VCaP (cell line): Measurements from ENCODE around the gene STK38L.

Experiments
- H3K27ac ChIP-seq: fragments of 450-650 bp; 2 replicates; pipeline ENCODE4 v1.5.1; 2017
- TF ChIP-seq, protein P1 (sequence below): fragments of 450-650 bp; conservative IDR thresholded peaks from 2 replicates; pipeline ENCODE4 v1.5.1; 2017; ENCODE audit warnings: mild to moderate bottlenecking, moderate library complexity

STK38L gene

DNA sequence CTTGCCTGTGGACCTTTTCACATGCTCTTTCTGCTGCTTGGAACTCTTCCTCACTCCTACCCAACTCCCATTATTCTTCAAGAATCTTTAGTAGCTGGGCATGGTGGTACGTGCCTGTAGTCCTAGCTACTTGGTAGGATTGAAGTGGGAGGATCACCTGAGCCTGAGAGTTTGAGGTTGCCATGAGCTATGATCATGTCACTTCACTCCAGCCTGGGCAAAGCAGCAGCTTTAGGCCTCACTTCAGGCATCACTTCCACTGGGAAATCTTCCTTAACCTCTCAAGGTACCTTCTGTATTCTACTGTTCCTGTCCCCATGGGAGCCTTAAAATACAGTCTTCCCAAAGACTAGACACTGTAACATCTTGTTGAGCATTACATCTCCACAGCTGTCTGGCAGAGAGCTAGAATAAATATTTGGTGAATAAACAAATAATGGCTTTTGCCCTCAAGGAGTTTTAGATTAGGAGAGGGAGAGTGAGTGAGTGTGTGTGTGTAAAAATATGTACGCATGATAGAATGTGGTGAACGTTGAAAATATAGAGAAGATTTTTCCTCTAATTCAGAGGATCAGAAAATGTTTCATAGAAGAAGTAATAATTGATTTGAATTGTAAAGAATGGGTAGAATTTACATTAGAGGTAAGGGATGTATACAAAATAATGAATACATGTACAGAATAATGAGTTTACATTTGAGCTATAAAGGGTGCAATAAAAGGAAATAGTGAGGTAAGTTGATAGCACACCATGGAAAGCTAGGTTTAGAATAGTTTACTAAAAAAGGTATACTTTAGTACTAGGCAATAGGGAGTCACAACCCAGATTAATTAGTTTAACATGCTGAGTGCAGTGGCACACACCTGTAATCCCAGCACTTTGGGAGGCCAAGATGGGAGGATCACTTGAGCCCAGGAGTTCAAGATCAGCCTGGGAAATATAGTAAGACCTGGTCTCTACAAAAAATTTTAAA lies 59.3 kb downstream of the STK38L start:
- no peak overlapping the region for H3K27ac ChIP-seq
- TF ChIP-seq, protein P1, sequence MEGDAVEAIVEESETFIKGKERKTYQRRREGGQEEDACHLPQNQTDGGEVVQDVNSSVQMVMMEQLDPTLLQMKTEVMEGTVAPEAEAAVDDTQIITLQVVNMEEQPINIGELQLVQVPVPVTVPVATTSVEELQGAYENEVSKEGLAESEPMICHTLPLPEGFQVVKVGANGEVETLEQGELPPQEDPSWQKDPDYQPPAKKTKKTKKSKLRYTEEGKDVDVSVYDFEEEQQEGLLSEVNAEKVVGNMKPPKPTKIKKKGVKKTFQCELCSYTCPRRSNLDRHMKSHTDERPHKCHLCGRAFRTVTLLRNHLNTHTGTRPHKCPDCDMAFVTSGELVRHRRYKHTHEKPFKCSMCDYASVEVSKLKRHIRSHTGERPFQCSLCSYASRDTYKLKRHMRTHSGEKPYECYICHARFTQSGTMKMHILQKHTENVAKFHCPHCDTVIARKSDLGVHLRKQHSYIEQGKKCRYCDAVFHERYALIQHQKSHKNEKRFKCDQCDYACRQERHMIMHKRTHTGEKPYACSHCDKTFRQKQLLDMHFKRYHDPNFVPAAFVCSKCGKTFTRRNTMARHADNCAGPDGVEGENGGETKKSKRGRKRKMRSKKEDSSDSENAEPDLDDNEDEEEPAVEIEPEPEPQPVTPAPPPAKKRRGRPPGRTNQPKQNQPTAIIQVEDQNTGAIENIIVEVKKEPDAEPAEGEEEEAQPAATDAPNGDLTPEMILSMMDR = no peak

DNA sequence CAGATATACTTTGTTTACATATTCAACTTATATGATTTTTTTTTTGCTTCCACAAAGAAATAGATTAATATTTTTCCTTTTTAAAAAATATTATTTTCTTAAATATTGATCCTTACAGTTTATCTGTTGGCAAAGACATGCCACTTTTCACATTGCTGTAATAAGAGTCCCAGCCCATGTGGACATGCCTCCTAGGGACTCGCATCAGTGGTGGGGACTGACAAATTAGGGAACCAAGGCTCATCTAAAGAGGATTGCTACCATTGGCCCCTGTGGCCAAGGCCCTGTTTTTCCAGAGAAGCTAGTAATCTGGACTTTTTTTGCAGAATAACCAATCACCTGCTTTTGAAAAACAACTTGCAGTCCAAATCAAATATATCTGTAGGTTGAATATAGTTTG lies 60.8 kb downstream of the STK38L start:
- no peak overlapping the region for H3K27ac ChIP-seq
- TF ChIP-seq, protein P1 = no peak

GRCh38 chr12:27305673-27306456 lies 61.8 kb downstream of the STK38L start:
- H3K27ac ChIP-seq = no peak overlapping the region
- TF ChIP-seq, protein P1 = peak; percentile 83

DNA sequence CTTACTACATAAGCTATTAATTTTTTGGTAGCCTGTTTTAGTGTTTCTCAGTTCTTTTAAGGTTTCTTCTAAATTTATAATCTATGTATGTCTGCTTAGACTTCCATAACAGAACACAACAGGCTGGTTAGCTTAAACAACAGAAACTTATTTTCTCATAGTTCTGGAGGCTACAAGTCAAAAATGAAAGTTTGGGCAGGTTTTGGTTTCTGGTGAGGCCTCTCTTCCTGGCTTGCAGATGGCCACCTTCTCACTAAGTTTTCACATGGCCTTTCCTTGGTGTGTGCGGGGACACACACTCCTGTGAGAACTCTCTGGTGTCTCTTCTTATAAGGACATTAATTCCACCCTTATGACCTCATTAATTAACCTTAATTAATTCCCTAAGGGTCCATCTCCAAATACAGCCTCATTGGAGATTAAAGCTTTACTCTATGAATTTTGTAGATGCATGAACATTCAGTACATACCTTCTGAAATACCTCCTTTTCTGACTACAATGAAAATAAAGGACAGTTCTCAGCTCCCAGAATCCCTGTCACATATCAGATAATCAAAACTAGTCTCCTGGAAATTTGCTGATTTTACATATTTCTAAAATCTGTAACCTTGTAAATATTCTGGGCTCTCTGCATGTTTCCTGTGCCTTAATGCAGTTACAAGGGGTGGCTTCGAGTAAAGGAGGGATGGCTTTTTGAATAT lies 65.4 kb downstream of the STK38L start:
- H3K27ac ChIP-seq = no peak overlapping the region
- TF ChIP-seq, protein P1 = no peak

DNA sequence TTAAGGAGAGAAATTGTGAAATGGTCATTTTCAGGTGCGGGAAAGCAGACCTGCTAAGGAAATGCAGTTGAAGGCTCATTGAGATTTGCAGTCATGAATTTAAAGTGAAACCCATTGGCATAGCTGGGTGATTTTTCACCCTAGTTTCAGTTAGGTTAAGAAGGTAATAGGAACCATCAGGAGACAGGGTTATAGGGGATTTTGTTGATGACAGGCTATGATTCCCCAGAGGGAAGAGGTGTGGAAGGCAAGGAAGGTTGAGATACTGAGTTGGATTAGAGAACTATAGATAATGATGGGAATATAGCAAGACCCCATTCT lies 65.9 kb downstream of the STK38L start:
- no peak overlapping the region for H3K27ac ChIP-seq
- TF ChIP-seq, protein P1 = no peak

DNA sequence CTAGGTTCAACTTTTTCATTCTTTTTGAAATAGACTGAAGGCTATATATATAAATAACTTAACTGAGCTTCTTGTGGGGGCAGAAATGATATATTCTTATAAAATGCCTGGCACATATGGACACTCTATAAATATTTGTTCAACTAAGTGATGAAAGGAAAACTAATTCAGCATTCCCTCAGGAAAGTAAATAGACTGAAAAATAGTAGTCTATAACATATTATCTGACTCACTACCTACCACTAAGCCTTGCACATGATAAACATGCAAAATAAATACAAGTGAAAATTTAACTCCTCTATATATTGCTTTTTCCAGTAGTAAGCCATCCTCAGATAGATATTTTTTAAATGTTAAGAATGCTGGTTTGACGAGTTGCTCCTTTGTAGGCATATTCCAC lies 72.9 kb downstream of the STK38L start:
- TF ChIP-seq, protein P1 = no peak
- H3K27ac ChIP-seq = no peak overlapping the region

DNA sequence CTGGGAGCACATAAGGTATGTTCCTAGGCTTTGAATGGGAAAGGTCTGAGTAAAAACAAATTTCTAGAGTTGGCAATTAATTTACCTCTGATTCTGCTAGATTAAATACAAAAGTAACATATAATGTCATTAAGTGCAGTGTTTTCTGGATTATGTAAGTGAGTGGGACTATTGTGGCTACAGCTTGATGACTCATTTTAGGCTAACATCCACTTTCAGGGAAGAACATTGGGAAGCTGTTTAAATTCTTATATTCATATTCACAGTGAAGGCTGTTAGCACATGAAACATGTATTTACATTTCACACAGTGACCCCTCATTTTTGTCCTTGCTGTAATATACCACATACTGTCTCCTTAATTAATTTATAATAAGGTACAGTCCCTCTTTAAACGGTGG lies 75.3 kb downstream of the STK38L start:
- no peak overlapping the region for H3K27ac ChIP-seq

More for the DNA sequence above, 75.3 kb downstream of the STK38L start:
- TF ChIP-seq, protein P1 = no peak
